HepG2 (cell line): ENCODE measurements around the gene ARL16. TPM values are rescaled to one million over a fixed set of nuclear protein-coding genes. Genes with fewer than 3 reads are reported as not detected.

Experiments
- DNMT1 ChIP-seq: sonication (generic); formaldehyde crosslinking; IDR thresholded peaks from 2 replicates; pipeline ENCODE4 v1.5.1; 2020; ENCODE audit warnings: mild to moderate bottlenecking, missing genetic modification reagents
- ZNF20 ChIP-seq: sonication (generic); formaldehyde crosslinking; IDR thresholded peaks from 2 replicates; pipeline ENCODE4 v1.4.0; 2020; ENCODE audit warnings: mild to moderate bottlenecking, moderate library complexity, missing genetic modification reagents
- ZNF282 ChIP-seq: fragments of 450-650 bp; IDR thresholded peaks from 2 replicates; pipeline ENCODE4 v1.6.1; 2018; ENCODE audit not compliant: partially characterized antibody
- ZNF30 ChIP-seq: sonication (generic); formaldehyde crosslinking; IDR thresholded peaks from 2 replicates; pipeline ENCODE4 v1.5.0; 2020; ENCODE audit warnings: mild to moderate bottlenecking, missing genetic modification reagents
- ZNF510 ChIP-seq: sonication (generic); formaldehyde crosslinking; IDR thresholded peaks from 2 replicates; pipeline ENCODE4 v1.4.0; 2020; ENCODE audit warnings: low read depth, mild to moderate bottlenecking, missing genetic modification reagents
- ZNF678 ChIP-seq: sonication (generic); formaldehyde crosslinking; IDR thresholded peaks from 2 replicates; pipeline ENCODE4 v1.4.0; 2020; ENCODE audit warnings: mild to moderate bottlenecking, missing genetic modification reagents
- polyA plus RNA-seq, 8 experiments: library from polyadenylated mRNA; depleted of rRNA in 3 of 8; stranded (reverse) in 7 of 8; unstranded in 1 of 8; fragments of >200 nt; fragmentation: Illumina TruSeq in 4 of 8; extraction: Trizol in 4 of 8; gene quantifications; 2 replicates each; pipeline versions ENCODE4 v1.2.1 to v1.2.3, GENCODE V29; 2011 to 2016; ENCODE audit warnings: low read depth in 4 of 8, missing spikeins in 1 of 8, mixed read lengths in 1 of 8; ENCODE audit not compliant: insufficient read depth in 1 of 8
- total RNA-seq, 5 experiments: library from RNA; depleted of rRNA; stranded (reverse); fragments of >200 nt; fragmentation: Illumina TruSeq; extraction: Trizol; gene quantifications; 2 replicates each; pipeline ENCODE4 v1.2.3, GENCODE V29; 2016; ENCODE audit warnings: low read depth in 1 of 5
- TF ChIP-seq, protein P1 (sequence below), 2 experiments: sonication (generic) in 1 of 2; formaldehyde crosslinking in 1 of 2; IDR thresholded peaks; 2 replicates each; pipeline versions ENCODE4 v1.6.1 to v1.9.0; 2014 to 2022; ENCODE audit warnings: antibody characterized with exemption in 1 of 2, borderline replicate concordance in 1 of 2, inconsistent platforms in 1 of 2, low read depth in 1 of 2, missing genetic modification reagents in 1 of 2
- TF ChIP-seq, protein P2 (sequence below): fragments of 450-650 bp; IDR thresholded peaks from 2 replicates; pipeline ENCODE4 v1.6.1; 2017
- TF ChIP-seq, protein P3 (sequence below): sonication (generic); formaldehyde crosslinking; IDR thresholded peaks from 2 replicates; pipeline ENCODE4 v1.5.0; 2020; ENCODE audit warnings: mild to moderate bottlenecking, missing genetic modification reagents, borderline replicate concordance
- TF ChIP-seq, protein P4 (sequence below): sonication (generic); formaldehyde crosslinking; IDR thresholded peaks from 2 replicates; pipeline ENCODE4 v1.4.0; 2020; ENCODE audit warnings: missing genetic modification reagents

The ARL16 gene
- total and polyA plus RNA-seq, 2 of the 13 experiments (the other 11 are each of a cell fraction or from before 2014, with no cell fraction given) = 20.8 to 30.8 TPM

GRCh38 chr17:81683584-81684441 lies at the start of gene ARL16, which contains the start of gene HGS (continued):
- TF ChIP-seq, protein P1, sequence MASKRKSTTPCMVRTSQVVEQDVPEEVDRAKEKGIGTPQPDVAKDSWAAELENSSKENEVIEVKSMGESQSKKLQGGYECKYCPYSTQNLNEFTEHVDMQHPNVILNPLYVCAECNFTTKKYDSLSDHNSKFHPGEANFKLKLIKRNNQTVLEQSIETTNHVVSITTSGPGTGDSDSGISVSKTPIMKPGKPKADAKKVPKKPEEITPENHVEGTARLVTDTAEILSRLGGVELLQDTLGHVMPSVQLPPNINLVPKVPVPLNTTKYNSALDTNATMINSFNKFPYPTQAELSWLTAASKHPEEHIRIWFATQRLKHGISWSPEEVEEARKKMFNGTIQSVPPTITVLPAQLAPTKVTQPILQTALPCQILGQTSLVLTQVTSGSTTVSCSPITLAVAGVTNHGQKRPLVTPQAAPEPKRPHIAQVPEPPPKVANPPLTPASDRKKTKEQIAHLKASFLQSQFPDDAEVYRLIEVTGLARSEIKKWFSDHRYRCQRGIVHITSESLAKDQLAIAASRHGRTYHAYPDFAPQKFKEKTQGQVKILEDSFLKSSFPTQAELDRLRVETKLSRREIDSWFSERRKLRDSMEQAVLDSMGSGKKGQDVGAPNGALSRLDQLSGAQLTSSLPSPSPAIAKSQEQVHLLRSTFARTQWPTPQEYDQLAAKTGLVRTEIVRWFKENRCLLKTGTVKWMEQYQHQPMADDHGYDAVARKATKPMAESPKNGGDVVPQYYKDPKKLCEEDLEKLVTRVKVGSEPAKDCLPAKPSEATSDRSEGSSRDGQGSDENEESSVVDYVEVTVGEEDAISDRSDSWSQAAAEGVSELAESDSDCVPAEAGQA (IDR thresholded peaks at IDR 0.05; ENCODE audit: low read depth) = peak; percentile 26; the same call in 1 of the 2 replicates
- TF ChIP-seq, protein P1 (CRISPR knock-in tag; IDR thresholded peaks at IDR 0.05; ENCODE audit: borderline replicate concordance) = peak; percentile 90; the same call in 1 of the 2 replicates
- peak; percentile 74 for TF ChIP-seq DNMT1 (CRISPR knock-in tag)
- TF ChIP-seq, protein P2, sequence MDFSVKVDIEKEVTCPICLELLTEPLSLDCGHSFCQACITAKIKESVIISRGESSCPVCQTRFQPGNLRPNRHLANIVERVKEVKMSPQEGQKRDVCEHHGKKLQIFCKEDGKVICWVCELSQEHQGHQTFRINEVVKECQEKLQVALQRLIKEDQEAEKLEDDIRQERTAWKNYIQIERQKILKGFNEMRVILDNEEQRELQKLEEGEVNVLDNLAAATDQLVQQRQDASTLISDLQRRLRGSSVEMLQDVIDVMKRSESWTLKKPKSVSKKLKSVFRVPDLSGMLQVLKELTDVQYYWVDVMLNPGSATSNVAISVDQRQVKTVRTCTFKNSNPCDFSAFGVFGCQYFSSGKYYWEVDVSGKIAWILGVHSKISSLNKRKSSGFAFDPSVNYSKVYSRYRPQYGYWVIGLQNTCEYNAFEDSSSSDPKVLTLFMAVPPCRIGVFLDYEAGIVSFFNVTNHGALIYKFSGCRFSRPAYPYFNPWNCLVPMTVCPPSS = no peak
- TF ChIP-seq, protein P3, sequence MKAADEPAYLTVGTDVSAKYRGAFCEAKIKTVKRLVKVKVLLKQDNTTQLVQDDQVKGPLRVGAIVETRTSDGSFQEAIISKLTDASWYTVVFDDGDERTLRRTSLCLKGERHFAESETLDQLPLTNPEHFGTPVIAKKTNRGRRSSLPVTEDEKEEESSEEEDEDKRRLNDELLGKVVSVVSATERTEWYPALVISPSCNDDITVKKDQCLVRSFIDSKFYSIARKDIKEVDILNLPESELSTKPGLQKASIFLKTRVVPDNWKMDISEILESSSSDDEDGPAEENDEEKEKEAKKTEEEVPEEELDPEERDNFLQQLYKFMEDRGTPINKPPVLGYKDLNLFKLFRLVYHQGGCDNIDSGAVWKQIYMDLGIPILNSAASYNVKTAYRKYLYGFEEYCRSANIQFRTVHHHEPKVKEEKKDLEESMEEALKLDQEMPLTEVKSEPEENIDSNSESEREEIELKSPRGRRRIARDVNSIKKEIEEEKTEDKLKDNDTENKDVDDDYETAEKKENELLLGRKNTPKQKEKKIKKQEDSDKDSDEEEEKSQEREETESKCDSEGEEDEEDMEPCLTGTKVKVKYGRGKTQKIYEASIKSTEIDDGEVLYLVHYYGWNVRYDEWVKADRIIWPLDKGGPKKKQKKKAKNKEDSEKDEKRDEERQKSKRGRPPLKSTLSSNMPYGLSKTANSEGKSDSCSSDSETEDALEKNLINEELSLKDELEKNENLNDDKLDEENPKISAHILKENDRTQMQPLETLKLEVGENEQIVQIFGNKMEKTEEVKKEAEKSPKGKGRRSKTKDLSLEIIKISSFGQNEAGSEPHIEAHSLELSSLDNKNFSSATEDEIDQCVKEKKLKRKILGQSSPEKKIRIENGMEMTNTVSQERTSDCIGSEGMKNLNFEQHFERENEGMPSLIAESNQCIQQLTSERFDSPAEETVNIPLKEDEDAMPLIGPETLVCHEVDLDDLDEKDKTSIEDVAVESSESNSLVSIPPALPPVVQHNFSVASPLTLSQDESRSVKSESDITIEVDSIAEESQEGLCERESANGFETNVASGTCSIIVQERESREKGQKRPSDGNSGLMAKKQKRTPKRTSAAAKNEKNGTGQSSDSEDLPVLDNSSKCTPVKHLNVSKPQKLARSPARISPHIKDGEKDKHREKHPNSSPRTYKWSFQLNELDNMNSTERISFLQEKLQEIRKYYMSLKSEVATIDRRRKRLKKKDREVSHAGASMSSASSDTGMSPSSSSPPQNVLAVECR = peak; percentile 97
- TF ChIP-seq, protein P4, sequence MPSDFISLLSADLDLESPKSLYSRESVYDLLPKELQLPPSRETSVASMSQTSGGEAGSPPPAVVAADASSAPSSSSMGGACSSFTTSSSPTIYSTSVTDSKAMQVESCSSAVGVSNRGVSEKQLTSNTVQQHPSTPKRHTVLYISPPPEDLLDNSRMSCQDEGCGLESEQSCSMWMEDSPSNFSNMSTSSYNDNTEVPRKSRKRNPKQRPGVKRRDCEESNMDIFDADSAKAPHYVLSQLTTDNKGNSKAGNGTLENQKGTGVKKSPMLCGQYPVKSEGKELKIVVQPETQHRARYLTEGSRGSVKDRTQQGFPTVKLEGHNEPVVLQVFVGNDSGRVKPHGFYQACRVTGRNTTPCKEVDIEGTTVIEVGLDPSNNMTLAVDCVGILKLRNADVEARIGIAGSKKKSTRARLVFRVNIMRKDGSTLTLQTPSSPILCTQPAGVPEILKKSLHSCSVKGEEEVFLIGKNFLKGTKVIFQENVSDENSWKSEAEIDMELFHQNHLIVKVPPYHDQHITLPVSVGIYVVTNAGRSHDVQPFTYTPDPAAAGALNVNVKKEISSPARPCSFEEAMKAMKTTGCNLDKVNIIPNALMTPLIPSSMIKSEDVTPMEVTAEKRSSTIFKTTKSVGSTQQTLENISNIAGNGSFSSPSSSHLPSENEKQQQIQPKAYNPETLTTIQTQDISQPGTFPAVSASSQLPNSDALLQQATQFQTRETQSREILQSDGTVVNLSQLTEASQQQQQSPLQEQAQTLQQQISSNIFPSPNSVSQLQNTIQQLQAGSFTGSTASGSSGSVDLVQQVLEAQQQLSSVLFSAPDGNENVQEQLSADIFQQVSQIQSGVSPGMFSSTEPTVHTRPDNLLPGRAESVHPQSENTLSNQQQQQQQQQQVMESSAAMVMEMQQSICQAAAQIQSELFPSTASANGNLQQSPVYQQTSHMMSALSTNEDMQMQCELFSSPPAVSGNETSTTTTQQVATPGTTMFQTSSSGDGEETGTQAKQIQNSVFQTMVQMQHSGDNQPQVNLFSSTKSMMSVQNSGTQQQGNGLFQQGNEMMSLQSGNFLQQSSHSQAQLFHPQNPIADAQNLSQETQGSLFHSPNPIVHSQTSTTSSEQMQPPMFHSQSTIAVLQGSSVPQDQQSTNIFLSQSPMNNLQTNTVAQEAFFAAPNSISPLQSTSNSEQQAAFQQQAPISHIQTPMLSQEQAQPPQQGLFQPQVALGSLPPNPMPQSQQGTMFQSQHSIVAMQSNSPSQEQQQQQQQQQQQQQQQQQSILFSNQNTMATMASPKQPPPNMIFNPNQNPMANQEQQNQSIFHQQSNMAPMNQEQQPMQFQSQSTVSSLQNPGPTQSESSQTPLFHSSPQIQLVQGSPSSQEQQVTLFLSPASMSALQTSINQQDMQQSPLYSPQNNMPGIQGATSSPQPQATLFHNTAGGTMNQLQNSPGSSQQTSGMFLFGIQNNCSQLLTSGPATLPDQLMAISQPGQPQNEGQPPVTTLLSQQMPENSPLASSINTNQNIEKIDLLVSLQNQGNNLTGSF (CRISPR knock-in tag) = peak; percentile 85
- TF ChIP-seq ZNF282 = no peak
- TF ChIP-seq ZNF30 (CRISPR knock-in tag) = no peak
- TF ChIP-seq ZNF20 (CRISPR knock-in tag) = no peak
- TF ChIP-seq ZNF678 (CRISPR knock-in tag) = no peak
- peak; percentile 74; the same call in 1 of the 2 replicates for TF ChIP-seq ZNF510 (CRISPR knock-in tag)
